Measurements from ENCODE around the gene TARBP1.
A peak's percentile ranks its signal among the peaks of the same experiment; 100 is the strongest.
"Not testable (repeated sequence)": the region's sequence is repeated elsewhere in the genome, so short reads cannot be mapped to it uniquely, and the experiment has no call there.

Gene TARBP1

DNA sequence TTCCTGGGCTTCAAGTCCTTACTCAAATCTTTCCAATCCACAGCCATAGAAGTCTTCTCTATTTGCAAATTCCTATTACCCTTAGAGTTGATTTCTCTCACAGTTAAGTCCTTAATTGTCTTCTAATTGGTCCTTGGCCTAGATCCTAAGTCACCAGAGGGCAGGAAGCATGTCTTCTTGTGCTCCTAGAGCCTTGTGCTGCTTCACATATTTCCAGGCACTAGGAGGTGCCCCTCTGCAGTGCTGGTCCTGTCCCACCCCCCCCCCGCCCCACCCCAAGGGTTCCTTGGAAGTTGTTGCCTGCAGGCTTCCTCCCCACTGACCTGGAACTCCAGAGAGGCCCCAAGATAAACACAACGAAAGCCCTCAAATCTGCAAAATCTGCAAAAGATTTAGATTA, 28.1 kb upstream of the TARBP1 start:
- no peak for DNase-seq (ENCODE audit: low read depth)

DNA sequence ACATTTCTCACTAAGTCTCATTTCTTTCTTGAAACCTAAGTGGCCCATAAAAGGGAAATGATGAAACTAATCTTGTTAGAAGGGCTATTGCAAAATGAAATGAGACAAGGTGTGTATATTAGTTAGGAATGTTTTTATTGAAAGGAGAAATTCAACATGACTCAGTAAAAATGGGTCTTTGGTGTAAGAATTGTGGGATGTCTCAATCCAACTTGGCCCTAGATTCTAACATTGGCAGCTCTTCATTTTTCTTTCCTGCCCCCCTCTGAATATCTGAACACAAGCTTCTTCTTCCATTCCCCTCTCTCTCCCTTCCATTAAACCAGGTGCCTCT, 26.8 kb upstream of the TARBP1 start:
- DNase-seq (ENCODE audit: low read depth), result peak; percentile 71

DNA sequence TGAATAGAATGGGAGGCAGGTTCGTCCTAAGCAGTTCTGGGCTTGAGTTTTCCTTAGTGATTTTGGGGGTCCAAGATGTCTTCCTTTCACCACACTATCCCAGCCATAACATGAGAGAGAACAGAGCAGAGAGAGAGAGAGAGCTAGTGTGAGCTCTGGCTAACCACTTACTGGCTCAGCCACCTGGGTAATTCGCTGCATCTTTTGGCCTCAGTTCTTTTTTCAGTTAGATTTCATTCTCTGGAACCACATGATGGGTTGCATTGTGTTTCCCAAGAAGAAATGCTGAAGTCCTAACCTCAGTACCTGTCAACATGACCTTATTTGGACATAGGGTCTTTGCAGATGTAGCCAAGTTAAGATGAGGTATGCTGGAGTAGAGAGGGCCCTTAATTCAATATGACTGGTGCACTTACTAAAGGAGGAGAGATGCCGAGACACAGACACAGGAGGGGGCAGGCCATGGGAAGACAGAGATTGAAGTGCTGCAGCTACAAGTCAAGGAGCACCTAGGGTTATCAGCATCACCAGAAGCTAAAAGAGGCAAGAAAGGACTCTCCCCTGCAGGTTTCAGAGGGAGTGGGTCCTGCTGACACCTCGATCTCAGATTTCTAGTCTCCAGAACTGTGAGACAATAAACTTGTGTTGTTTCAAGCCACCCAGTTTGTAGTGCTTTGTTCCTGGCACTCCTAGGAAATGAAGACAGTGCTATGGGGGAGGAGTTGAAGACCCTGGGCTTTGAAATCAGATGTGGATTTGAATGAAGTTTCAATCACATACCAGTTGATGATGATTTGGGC, 26.2 kb upstream of the TARBP1 start:
- DNase-seq (ENCODE audit: low read depth), result no peak

DNA sequence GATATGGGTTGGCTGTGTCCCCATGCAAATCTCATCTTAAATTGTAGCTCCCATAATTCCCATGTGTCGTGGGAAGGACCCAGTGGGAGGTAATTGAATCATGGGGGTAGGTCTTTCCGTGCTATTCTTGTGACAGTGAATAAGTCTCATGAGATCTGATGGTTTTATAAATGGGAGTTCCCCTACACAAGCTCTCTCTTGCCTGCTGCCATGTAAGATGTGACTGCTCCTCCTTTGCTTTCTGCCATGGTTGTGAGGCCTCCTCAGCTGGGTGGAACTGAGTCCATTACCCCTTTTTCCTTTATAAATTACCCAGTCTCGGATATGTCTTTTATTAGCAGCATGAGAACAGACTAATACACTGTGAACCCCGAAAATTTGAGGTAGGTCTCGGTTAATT, 25.3 kb upstream of the TARBP1 start:
- not testable (repeated sequence) for DNase-seq (ENCODE audit: low read depth)

DNA sequence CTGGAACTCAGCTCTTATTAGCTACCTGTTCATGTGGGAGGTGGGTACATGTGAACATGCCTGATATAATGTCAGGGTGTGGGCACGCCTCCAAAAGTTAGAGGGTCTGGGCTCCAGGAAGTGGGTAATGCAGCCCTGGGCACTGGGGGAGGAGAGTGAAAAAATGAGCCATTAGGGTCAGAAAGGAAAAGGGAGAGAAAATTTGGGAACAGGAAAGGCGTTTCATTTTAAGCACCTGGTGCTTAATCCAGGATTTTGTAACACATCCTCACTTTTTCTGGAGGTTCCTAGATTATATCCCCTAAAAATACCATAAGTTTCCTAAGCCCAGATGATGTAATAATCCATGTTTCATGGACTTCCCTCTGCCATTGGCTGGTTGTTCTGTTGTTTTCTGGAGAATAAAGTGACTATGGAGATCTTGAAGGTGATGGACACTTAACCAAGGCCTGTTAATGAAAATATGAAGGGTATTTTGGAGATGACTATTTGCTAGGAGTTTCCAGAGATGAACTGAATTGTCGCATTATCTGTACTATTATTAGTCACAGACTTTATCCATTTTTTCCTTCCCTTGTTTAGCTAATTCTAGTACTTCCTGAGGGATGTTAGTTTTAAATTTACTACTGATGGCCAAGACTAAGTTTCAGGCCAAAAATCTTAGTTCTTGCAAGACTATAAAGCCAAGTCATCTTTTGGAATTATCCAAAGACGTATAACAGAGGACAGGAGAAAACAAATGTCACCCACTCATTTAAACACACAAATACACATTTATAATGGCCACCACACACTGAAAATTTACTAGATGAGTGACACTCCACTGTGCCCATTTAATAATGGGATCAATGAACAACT, 24.4 kb upstream of the TARBP1 start:
- DNase-seq (ENCODE audit: low read depth), result no peak

DNA sequence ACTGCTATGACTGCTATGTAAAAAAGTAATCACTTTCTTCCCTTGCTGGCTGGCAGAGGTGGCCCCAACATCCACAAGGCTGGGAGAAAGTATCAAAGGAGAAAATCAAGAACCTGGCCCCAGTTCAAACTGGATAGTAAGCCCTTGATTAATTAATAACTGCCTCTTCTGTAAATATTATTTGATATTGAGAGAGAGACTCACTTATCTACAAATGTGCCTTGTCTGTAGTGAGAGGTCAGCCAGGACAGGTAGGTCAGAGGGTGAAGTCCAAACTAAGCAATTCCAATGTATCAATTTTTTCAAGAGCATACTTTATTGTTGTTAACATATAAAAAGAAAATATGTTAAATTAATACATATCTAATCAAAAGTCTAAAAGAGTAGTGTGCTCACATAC, 23.8 kb upstream of the TARBP1 start:
- no peak for DNase-seq (ENCODE audit: low read depth)

DNA sequence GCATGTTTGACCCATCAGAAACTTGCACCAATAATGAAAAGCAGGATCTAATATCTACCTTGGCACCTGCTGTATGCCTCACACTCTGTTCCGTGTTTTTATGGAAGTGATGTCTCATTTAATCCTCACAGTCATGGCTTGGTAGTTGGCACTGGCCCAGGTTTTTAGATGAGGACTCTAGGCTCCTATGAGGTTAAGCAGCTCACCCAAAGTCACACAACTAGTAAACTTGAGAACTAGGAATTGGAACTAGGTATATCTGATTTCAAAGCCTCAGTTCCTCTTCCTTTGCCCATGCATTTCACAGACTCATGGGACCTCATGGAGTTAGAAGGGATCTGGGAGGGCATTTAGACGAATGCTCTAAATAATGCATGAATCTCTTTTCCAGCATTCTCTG, 21.3 kb upstream of the TARBP1 start:
- DNase-seq (ENCODE audit: low read depth), result no peak

DNA sequence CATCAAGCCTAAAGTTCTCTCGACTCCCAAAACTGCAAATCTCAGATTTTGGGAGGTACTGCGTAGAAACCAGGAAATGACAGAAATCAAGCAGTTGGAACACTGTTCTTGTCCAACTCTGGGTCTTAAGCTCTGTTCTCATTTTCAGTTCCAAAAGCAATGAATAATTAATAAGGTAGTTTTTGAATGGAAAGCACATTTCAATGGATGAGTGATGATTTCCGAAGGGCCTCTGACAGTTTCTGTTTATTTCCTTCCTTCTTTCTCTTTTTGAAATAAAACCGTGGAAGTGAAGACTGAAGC, 20.9 kb upstream of the TARBP1 start:
- DNase-seq (ENCODE audit: low read depth), result no peak

DNA sequence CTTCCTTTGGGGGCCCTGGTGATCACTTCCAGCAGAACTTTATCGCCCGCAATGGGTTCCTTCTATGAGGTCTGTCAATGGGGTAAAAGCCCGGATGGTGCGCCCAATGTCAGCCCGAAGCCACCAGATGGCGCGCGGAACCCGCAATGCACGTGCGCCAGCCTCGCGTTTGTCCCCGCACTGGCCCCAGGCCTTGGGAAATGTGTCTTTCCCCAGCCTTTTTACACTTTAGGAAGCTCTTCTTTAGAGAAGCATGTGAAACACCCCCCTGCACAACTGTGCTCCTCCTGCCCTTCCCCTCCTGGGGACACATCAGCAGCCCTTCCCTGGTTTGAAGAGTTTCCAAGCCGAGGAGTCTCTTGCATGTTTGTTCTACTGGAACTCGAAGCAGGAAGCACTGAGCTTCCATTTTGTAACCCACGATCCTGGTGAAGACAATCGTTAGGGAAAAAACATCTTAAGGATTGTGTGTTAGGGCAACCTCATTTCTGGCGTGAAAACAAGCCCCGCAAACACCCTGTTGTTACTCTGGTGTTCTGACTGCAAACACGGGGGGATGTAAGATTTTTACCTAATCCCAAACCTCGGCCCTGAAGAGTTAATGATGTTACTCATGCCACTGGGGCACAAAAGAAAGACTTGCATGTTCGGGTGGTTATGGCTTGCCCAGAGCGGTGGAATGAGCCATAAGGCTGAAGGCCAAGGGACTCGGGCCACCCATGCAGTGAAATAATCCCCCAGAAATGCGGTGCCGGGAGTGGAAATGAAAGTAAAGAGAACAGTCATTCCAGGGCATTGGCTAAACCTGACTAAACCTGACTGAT, 20.4 kb upstream of the TARBP1 start:
- DNase-seq (ENCODE audit: low read depth), result peak; percentile 78

DNA sequence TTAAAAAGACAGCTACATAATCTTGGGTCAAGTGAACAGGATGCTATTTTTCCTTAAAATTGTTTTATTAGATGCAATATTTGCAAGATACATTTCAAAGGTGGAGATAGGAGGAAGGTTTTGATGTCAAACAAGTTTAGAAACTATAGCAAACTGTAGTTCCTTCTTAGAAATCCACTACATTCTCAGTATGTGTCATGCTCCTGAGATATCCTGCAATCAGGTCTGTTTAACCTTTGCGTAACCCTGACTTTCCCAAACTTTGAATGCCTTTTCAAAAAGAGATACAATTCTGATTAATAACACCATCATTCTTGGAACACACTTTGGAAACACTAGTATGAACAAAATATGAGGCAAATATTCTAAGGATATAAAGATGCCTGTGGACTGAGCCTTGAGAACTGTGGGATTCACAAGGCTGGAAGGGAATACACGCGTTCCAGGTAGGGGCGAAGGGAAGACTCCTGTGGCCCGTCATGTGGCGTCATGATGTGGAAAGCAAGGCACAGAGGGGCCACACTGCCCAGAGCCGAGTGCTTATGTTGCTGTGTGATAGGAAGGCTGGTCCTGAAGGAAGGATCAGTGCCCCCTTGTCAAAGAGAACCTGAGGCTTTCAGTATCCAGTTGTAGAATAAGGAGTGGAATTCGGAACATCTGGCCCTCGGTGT, 19.6 kb upstream of the TARBP1 start:
- no peak for DNase-seq (ENCODE audit: low read depth)

DNA sequence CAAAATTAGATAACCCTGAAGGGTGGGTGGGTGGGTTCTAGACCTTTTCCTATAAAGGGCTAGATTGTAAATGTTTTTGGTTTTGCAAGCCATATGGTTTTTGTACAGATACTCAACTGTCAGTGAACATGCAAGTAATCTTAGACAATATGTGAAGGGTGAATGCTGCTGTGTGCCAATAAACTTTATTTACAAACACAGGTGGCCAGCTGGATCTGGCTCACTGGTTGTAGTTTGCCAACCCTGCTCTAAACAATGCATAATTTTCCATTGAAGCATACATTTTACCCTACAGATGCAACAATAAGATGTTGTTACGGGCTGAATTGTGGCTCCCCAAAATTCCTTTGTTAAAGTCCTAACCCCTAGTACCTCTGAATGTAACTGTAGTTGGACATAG, 18.6 kb upstream of the TARBP1 start:
- DNase-seq (ENCODE audit: low read depth), result no peak

DNA sequence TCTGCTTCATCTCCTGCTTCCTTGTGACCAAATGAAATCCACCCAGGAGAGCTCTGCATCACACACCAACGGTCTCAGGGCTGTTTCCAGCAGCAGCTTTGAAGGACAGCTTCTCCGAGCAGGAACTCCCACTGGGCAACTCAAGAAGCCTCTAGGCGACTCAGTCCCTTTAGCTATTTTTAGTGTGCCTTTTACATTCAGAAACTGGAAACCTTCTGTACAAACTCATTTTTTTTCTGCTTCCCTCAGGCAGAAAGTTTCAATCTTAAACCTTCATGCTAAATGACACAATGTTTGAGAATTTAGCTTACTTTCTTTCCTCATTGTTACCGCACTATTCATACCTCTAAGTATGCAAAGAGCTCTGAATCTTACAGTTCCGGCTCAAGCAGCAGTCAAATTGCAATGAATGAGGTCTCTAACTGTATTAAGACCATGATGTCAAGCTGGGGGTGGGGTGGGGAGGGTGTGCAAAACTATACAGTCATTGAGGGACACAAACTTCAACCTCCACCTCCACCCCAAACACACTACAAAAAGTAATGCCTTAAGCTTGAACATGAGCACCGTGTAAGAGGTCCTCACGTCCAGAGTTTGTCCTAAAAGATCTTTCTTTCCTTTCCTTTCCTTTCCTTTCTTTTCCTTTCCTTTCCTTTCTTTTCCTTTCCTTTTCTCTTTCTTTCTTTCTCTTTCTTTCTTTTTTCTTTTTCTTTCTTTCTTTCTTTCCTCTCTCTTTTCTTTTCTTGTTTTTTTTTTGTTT, 16.4 kb upstream of the TARBP1 start:
- peak; percentile 88 for DNase-seq (ENCODE audit: low read depth)

DNA sequence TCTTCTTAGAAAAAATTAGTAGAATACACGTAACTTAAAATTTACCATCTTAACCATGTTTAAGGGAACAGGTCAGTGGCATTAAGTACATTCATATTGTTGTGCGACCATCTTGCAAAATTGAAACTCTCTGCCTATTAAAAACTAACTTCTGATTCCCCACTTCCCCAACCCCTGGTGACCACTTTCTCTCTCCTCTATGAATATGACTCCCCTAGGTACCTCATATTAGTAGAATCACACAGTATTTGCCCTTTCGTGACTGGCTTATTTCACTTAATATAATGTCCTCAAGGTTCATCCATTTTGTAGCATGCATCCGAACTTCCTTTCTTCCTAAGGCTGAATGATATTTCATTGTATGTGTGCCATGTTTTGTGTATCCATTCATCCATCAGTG, 15.1 kb upstream of the TARBP1 start:
- DNase-seq (ENCODE audit: low read depth), result no peak

DNA sequence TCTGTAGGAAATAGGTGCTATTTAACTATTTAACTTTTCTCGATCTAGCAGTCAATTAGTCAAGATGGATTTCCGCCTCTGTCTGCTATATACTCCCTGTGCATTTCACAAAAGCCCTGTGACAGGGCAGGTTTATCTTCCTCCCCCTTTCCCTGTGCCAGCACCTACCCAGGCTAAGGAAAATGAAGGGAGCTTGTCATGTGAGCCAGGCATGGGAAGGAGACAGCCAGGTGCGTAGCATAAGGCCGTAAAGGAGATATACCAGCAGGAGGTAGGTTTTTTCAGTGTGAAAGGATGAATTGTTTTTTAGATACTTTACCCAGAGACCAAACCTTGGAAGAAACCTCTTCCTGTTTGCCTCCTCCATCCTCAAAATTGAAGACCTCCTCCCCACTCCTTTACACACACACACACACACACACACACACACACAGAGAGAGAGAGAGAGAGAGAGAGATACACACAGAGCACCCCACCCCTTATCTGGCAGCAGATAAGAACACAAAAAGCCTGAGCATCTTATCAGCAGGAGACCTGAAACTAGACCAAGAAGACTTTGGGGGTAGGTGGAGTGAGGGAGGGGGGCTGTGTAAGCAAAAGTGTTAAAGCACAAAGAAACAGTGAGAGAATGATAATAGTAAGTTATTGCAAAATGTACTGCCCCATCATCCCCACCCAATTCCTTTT, 12.0 kb upstream of the TARBP1 start:
- no peak for DNase-seq (ENCODE audit: low read depth)

DNA sequence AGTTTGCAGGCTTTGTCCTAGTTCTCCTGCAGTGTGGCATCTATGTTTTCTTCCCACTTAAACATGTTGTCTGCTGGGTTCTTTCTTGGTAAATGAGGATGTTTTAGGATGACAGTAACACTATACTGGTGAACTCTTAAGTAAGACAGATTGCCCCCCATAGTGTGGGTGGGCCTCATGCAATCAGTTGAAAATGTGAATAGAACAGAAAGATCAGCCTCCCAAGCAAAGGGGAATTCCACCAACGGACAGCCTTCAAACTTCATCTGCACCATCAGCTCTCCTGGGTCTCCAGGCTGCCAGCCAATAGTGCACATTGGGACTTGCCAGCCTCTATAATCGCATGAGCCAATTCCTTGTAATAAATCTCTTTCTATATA, 10.7 kb upstream of the TARBP1 start:
- DNase-seq (ENCODE audit: low read depth), result no peak

DNA sequence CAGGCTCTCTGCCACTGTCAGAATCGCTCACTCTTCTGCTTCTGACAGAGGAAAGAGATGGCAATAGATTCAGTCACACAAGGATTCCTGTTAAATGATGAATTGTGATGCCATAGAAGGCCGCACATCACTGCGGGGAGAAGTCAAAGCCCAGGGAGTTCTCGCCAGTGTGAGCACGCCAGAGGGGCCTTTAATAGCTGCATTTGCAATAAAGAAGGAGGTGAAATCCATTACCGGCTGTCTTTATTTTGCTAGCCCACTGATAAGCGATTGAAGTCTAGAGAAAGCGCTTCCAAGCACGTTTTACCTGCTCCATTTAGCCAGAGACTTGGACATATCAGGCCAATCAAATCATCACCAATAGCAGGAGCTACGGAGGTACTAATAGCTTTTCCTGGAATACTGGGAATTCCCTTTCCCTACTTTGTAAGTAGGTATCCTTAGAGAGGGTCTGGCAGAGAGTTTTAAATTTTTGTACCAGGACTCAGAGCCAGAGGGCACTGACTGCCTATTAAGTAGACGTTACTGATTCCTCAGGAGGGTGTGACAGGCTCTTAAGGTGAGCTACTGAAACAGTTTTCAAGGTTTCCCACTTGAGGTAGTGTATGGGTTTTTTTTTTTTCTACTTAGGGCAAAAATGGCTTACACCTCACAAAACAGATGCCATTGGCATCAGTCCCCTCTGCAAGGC, 10.2 kb upstream of the TARBP1 start:
- DNase-seq (ENCODE audit: low read depth), result no peak

DNA sequence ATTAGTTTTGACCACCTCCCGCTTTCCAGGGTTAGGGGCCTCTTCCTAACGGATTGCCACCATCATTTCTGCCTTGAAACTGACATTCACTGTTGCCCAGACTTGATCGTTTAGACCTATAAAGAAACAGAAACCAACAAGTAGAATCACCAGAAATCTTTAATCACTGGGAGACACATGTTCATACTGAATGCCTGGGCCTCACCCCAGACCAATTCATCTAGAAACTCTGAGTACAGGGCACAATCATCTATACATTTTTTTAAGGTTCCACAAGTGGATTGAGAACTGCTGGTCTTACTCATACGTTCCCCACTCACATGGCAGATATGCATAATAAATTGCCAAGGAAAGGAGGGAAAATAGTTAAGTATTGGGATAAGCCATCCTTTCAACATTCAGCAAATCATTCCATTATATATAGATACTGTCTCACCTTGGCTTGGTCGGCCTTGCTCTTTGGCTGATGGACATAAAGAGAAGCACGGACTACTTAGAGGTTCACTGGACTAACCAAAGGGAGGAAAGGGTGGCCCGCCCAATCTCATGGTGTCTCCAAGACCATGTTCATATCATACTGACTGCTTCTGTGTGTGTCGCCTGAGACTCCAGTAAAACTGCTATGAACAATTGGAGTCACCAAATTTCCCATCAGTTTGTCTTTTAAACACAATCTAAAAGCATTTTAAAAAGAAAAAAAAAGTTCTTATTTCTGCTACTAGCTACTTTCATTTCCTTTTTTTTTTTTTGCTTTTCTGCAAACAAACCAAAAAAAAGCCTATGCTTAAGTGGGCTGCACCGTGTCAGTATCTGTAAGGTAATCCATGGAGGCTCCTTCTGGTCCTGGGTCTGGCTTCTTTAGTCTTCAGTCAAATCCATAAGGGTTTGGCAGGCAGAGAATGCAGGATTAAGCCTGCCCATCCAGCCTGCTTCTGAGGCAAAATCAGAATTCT, 9.4 kb upstream of the TARBP1 start:
- DNase-seq (ENCODE audit: low read depth), result no peak

DNA sequence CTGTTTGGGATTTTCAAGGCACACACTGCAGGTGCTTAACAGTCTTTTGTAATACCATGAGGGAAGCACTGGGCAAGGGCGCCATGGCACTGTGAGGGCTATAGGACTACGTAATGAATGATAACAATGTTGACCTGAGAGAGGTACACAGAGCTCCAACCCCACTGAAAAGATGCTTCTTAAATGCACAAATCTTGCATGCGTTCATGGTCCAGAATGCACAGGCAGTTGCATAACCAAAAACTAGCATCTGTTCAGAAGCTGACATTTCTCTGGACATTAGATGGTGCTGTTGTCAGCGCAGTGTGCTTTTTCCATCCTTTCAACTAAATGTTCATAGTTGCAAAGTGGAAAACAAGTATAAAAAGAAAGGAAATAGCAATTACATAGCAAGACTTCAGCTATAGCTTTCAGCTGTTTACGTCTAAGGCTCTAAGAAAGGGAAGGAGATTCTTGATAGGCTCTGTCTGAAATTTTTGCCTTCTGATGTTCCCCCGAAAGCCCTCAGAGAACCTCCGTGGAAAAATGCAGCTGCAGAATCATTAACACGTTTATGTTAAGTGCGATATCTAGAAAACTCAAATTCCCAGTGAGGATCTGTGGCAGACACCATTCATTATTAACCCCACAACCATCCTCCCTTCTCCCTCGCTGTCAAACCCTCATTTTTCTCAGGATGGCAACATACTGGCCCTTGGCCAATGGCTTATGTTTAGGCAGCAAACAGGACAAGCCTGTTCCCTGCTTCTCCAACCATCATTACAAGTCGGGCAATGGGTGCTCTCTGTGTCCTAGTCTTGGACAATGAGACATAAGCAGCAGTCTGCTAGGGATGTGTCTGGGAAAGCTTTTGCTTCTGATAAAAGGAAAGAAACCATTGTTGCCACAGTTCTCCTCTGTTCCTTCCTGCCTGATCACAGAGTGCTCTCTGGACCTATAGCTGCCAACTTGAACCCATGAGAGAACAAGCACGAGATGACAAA, 8.2 kb upstream of the TARBP1 start:
- peak; percentile 35 for DNase-seq (ENCODE audit: low read depth)
